GM19043 (cell line): ENCODE results near the gene RIBC1.
"Not testable (repeated sequence)": the region's sequence is repeated elsewhere in the genome, so short reads cannot be mapped to it uniquely, and the experiment has no call there.

Source experiments
- ATAC-seq: cut with Tn5 transposase; IDR thresholded peaks from one replicate; pipeline ENCODE4 v1.9.1; 2021; ENCODE audit warnings: low read depth; ENCODE audit not compliant: unreplicated experiment

The RIBC1 gene

DNA sequence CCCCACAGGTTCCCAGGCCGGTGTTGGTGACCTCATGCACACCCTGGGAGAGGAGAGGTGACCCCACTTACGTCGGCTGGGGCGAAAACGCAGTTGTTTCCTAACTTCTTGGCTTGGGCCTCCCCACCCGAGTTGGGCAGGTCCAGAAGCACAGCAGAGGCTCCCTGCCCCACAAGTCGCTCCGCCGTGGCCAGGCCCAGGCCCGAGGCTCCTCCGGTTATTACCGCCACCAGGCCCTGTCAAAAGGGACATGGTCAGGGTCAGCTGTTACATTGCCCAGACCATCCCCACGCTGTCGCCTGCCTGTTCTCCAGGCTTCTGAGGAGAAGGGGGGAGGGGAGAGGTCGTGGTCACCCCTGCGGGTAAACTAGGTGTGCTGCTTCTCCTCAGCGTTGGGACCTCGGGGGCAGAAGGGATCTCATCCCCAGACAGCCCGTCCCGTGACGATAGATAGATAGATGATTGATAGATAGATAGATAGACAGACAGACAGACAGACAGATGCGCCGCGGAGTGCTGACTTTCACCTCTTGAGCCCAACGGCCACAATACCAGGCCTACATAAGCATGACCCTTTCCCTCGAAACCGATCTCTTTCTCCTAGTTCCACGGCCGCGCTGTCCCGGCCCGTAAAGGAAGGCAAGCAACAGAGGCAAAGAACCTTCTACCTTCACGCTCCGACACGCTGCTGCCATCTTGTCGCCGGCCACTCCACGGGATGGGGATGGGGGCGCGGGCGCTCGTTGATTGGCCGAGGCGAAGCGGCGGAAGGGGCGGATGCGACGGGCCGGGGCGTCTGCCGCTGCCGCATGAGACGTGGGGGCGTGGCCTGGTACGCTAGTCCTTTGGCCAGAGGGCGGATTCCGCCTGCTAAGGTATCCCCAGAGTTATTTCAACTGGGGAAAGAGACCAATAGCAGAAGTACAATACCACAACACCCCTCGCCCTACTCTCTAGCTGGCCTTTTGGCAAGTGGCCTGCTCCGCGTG lies 11.3 kb downstream of the RIBC1 start, which contains the start of gene HSD17B10:
HSD17B10 (minus strand) TSS at position 720 of the 989 bp plus-strand sequence; CDS start at position 695, 25 bp downstream.
- ATAC-seq, result peak; percentile 90

DNA sequence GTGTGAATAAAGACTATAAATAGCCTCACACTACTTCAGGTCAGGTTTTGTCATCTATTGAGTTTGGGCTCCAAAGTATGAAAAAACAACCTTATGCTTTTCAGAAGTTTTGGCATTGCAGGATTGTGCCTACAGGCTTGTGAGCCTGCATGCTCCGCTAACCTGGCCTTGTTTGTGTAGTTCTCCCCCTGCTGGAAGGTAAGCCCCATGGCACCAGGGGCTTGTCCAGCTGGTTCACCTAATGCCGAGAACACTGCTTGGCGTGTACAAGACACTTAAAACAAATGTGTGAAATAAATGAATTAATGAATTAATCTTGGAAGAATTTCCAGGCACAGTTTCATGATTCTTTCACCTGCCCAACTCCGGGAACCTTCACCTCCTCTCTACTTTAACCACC lies 13.3 kb downstream of the RIBC1 start:
- peak; percentile 58 for ATAC-seq

DNA sequence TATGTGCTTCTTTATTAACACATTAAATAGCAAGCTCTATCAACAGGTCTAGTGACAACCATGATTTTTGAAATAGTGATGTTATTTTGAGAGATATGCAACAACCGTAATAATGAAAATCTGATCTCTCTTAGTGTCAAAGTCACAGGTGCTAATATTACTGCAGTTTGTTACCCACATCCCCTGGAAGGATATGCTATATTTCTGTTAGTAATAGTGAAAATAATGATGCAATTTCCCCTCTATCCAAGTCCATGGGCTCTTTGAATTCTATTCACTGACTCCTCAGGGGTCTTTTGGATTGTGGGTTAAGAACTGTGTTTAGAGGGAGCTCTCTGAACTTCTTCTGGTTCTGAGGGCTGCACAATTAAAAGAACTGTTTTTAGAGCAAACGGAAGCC lies 14.5 kb downstream of the RIBC1 start:
- ATAC-seq, result no peak

DNA sequence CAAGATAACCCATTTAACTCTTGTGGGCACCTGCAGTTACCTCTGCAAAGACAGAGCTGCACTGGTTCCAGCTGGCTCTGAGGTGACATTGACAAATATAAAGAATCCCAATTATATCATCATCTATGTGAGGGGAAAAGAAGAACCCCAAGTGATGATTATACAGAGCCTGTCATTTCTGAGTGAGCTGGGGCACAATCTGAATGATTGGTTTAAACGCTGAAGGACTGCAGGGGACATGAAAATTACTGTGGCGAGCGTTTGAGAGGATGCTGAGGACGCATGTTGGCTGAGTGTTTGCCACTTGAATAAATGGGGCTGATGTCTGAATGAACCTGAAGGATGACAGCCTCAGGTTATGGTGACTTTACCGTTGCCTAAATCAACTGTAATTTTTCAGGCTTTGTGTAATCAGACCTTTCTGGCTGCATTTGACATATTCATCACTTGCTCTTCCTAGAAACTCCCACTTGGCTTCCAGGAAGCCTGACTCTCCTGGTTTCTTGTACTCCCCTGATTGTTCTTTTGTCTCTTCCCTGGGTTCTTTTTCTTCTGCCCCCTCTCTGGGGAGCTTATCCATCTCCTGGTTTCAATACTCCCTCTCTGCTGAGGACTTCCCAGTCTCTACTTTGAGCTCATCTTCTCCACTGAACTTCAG lies 15.6 kb downstream of the RIBC1 start:
- ATAC-seq, result no peak

DNA sequence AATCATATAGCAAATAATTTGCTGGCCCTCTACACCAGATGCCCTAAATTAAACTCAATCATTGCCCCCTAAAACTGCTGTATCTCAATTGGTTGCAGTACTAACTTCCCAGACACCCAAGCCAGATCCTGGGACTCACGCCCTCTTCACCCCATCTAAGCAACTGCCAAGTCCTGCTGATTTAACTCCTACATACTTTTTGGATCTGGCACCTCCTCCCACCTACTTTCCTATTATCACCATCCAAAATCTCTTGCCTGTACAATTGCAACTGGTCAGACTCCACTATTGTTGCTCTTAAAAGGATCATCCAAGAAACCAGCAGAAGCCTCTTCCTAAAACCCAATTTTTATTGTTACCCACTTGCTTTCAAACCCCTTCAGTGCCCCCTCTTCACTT lies 16.2 kb downstream of the RIBC1 start:
- ATAC-seq, result no peak

DNA sequence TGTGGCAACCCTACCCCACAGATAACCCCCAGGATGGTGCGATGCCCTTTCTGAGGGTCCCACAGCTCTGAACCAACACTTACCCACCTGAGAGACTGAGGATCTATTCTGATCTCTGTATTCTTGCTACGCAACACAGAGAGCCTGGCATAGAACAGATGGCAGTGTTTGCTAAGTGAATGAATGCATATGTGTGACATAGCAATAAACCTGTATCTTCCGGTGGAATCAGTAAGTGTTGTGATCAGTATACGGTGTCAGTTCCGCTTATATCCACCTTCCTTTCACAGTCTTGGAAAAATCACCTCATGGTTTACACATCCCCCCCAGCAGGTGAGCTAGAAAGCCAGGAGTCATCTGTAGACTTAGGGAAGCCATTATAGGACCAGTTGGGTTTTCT lies 17.4 kb downstream of the RIBC1 start:
- no peak for ATAC-seq

DNA sequence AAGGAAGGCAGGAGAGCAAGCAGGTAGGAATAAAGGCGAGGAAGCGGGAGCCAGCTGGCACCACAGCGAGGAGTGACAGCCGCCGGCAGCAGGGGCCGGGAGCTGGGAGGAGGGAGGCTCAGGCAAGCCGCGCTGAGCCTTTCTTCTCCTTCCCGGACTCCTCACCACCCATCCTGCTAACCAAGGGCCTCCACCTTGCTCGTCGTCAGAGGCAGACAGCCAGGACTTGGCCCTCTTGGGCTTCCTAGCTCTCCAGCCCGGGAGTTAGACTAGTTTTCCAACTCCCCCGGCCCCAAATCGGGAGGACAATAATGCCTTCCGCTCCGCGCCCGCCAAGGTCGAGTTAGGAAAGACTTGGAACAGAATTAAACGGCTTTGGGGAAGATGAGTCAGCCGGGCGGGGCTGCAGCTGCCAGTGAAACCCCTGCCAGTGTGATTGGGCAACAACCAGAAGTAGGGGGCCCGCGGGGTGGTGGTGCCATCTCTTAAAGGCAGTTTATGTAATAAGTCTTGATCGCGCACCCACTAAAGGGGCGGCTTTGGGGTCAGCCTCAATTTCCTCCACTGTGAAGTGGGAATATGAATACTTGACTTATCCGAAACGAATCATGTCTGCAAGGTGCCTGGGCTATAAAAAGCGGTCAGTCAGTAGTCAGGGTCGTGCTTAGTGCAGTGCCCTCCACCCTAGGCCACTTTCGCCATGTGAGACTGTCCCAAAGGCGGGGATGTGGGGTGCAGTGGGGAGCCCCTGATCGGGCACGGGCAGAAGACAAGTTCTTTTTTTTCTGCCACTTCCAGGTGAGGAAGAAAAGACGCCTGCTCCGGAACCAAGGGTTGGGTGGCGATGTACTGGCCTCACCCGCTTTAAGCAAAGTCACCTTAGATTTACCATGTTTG lies 18.2 kb downstream of the RIBC1 start:
- no peak for ATAC-seq

DNA sequence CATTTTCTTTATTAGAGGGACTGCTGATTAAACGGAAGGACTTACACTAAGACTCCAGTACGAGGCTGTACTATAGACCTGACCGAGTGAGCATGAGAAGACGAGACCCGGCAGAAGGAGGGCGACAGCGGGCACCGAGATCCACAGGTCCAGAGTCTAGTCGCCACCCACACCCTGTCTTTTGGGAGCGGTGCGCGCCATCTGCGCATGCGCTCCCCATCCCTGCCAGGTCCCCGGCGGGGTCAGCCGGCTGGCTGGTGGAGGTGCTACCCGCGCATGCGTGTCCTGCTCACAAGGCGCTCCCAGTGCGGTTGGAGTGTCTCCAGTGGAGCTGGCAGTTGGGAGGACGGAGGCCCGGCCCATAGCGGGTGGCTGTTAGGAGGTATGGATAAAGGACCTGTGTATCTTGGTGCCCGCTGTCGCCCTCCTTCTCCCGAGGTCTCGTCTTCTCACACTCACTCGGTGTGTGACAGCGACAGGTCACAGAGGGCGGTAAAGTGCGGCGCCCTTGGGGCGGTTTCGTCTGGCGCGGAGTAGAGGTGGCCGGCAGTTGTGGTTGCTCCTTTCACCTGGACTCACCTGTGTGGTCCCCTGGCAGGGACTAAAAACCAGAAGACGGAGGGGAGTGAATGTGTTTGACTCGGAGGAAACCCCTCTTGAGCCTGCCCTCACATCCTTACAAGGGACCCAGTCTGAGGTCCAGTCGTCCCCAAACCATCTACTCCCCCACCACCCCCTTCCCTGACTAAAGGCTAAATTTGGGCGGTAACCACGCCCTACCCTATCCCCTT lies 19.1 kb downstream of the RIBC1 start:
- ATAC-seq, result peak; percentile 78

DNA sequence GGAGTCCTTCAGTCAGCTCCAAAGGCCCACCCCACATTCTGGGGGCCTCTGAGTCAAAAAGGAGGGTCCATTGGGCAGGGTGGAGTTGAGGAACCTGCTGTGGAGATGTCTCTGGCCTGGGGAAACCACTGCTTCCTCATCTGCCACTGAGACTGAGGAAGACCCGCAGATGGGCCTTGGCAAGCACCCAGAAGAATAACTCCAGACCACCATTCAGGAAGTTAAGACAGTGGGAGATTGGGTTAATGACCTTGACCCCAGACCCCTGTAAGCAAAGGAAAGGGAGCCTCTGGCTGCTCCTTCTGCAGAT lies 19.6 kb downstream of the RIBC1 start:
- no peak for ATAC-seq

DNA sequence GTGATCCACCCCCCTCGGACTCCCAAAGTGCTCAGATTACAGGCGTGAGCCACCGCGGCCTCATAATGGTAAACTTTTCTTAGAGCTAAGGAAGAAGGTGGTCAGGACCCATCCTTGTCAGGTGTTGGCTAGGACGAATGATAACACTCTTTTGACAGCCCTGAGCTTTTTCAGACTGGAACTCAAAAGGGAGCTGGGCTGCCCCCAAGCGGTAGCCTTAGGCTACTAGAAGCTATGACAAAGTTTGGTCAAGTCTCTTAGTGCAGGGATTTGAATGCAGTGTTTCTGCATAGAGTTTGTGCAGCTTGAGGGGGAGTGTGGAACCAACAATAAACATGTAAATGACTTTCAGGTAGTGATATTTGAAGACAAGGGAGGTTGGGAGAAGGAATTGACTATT lies 23.3 kb downstream of the RIBC1 start:
- ATAC-seq, result no peak

DNA sequence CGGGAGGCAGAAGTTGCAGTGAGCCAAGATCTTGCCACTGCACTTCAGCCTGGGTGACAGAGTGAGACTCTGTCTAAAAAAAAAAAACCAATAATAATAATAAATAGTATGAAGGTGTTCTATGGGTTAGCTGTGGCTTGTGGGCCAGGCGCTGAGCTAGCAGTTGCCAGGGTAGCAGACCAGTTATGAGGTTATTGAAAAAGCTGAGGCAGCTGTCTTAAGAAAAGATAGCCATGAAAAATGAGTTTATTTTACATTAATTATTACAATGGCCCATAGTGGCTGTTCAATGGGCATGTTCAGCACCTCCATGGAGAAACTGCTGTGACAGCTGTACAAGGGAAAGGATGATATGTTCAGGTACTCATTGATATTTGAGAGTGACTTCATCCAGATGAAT lies 24.8 kb downstream of the RIBC1 start:
- no peak for ATAC-seq

DNA sequence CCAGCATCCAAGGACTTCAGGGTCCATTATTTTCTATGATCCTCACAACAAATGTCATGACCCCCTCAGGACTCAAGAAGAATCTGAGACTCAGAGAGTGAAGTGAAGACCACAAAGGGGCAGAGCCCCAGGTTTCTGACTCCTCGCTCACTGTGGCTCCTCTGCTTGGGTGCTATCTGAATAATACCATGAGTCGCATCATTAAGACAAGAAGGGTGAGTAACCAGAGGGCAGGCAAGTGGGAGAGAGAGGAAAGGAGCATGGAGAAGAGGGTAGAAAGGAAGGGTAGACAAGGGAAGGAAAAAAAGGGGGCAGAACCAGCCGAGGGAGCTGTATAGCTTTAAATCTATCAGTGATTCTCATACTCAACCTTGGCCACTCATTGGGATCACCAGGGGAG lies 27.0 kb downstream of the RIBC1 start:
- ATAC-seq, result no peak

DNA sequence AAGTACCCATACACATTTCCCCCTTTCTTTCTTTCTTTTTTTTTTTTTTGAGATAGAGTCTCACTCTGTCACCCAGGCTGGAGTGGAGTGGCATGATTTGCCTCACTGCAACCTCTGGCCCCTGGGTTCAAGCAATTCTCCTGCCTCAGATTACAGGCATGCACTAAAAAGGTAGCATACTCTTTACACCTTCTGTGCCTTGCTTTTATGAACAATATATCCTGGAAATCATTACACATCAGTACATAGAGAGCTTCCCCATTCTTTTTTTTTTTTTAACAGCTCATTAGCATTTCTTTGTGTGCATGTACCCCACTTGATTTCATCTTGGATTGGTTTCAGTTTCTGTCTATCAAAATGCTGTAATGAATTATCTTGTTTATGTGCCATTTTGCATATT lies 30.1 kb downstream of the RIBC1 start:
- ATAC-seq, result no peak

DNA sequence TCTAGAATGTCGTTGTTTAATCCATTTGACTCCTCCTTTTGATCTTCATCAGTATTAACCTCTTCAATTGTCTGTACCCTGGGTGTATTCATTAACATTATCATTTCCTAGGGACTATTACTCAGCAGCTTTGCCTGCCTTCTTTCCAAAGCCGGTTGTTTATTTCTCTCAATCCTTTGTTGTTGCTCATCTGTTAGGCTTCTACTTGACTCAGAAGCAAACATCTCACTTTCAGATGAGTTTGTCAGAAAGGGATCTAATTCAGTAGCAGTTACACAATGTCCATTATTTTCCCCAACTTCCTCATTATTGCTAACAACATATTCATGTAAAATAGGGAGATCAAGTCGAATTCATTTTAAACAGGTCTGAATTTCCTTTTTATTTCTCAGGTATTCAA lies 33.6 kb downstream of the RIBC1 start:
- ATAC-seq, result no peak

DNA sequence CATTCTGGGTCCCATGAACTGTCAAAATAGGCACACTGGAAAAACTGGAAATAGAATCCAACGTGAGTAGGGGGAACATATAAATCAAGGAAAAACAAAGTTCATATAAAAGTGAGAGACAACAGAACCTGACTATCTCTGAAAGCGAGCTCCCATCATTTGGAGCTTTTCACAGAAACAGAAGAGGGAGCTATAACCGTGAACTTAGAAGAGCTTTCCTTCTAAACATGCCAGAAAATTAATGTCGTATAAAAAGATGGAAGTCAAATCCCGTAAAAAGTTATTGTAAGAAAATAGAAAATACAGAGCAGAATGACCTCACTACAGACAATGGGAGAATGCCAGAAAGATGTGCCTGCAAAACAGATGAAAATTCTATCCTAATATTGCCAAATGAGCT lies 35.4 kb downstream of the RIBC1 start:
- ATAC-seq, result no peak

DNA sequence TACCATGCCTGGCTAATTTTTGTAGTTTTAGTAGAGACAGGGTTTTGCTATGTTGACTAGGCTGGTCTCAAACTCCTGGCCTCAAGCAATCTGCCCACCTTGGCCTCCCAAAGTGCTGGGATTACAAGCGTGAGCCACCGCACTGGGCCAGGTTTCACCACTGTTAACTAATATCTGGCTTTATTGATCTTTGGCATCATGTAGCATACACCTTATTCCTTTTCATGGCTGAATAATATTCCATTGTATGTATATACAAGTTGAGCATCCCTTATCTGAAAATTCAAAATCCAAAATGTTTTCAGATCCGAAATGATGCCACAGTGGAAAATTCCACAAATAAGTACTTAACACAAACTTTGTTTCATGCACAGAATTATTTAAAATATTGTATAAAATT lies 46.0 kb downstream of the RIBC1 start:
- ATAC-seq, result not testable (repeated sequence)

DNA sequence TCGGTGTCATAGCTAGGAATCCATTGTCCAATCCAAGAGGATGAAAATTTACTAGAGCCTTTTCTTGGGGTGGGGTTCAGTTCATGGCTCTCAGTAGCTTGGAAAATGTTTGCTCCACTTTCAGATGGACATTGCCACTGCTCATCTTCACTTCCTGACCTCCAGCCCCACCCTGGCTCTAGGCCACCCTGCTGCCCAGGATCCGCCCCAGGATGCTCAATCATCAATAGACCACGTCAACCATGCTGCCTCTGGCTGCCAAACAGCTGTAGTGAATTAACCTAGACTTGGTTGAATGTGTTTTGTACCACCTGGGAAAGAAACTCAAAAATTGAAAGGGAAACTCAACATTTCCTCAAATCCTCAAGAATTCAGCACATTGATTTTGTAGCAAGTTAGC lies 48.7 kb downstream of the RIBC1 start:
- ATAC-seq, result no peak

DNA sequence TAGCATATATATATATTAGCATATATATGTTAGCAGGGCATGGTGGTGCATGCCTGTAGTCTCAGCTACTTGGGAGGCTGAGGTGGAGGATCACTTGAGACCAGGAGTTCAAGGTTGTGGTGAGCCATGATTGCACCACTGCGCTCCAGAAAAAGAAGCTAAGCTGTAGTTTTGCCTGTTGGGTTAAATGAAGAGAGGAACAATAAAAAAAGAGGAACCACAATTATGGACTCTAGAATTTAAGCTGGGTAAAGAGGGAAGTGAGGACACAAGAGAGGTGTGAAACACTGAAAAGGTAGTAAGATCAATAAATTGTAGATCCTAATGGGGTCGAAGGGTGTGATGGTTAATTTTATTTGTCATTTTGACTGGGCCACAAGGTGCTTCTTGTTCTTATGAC lies 52.0 kb downstream of the RIBC1 start:
- ATAC-seq, result no peak

DNA sequence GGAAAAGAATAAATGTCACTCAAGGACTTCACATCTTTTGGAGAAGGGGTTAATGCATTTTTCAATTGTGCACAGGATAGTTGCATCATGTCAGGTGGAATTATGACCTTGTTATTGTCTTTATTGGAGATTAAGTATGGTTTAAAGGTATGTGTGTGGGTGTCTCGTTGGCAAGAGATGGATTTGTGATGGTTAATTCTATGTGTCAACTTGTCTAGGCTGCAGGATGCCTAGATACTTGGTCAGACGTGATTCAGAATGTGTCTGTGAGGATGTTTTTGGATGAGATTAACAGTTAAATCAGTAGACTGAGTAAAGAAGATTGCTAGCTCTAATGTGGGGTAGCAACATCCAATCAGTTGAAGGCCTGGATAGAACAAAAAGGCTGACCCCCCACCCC lies 53.7 kb downstream of the RIBC1 start:
- ATAC-seq, result no peak

DNA sequence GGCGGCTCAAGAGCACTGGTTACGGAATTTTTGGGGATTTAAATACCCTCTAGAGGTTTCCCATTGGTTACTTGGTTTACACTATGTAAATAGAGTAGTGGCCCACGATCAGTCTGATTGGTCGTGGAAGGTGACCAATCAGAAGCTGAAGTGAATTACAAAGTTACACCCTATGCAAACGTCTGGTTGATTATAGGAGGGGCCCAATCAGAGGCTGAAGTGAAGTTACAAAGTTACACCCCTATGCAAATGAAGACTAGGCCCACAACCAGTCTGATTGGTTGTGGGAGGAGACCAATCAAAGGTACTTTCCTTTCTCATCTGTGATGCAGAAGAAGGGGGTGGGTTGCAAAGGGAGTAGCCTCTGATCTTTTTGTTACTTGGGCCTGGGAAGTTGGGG lies 56.6 kb downstream of the RIBC1 start:
- ATAC-seq, result no peak
